ENCODE measurements around the gene NEDD4L.

NEDD4L gene

DNA sequence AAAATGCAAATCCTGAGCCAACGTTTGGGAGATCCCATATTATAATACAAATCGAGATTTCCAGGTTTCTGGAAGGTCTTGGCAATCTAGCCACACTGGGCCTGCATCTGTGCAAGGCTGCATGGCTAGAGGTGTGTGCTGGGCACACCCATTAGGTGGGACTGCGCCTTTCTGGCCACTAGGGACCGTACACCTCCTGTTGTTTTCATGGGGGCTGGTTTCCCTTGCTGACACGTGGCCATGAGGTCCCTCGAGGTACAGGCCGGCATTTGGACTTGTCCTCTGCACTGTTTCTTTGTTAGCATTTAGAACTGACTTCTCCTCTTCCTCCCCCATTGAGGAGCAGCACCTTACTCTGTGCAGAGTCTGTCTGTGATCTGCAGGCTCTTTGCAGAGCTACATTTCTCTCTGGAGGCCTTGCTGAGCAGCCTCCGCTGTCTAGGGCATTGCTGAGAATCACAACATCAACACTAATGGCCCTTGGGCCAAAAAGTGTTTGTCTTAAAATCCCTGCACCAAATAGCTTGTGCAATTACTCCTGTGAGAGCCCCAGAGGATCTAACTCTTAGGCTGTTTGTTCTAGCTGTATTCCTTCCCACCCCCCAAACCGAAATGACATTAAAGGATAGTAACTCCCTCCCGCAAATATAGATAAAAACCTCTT is 131.2 kb downstream of the NEDD4L start:
- DNase-seq (ENCODE audit: low read depth): no peak
- TF ChIP-seq, protein P1, sequence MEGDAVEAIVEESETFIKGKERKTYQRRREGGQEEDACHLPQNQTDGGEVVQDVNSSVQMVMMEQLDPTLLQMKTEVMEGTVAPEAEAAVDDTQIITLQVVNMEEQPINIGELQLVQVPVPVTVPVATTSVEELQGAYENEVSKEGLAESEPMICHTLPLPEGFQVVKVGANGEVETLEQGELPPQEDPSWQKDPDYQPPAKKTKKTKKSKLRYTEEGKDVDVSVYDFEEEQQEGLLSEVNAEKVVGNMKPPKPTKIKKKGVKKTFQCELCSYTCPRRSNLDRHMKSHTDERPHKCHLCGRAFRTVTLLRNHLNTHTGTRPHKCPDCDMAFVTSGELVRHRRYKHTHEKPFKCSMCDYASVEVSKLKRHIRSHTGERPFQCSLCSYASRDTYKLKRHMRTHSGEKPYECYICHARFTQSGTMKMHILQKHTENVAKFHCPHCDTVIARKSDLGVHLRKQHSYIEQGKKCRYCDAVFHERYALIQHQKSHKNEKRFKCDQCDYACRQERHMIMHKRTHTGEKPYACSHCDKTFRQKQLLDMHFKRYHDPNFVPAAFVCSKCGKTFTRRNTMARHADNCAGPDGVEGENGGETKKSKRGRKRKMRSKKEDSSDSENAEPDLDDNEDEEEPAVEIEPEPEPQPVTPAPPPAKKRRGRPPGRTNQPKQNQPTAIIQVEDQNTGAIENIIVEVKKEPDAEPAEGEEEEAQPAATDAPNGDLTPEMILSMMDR (IDR thresholded peaks at IDR 0.05; ENCODE audit: low read depth, low read length, missing control alignments): peak; percentile 41
- no peak overlapping the region for H3K4me3 ChIP-seq (ENCODE audit: low read depth, low read length)

DNA sequence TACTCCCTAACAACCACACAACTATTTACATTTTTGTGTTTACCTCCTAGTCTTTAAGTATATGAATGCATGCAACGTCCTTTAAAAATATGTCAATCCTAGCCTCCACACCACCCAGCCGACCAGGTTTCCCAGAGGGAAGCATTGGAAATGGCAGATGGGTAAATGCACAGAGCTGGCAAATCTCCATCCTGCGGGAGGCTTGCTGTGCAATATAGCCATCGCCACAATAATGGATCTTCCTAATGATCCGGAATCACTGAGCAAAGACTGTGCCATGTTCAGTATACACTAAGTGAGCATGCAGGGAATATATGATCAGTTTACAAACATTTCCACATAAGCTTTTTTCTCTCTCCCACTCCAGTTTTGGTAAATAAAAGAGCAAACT is 131.8 kb downstream of the NEDD4L start:
- no peak for DNase-seq (ENCODE audit: low read depth)
- TF ChIP-seq, protein P1 (IDR thresholded peaks at IDR 0.05; ENCODE audit: low read depth, low read length, missing control alignments): no peak
- H3K4me3 ChIP-seq (ENCODE audit: low read depth, low read length): no peak overlapping the region

DNA sequence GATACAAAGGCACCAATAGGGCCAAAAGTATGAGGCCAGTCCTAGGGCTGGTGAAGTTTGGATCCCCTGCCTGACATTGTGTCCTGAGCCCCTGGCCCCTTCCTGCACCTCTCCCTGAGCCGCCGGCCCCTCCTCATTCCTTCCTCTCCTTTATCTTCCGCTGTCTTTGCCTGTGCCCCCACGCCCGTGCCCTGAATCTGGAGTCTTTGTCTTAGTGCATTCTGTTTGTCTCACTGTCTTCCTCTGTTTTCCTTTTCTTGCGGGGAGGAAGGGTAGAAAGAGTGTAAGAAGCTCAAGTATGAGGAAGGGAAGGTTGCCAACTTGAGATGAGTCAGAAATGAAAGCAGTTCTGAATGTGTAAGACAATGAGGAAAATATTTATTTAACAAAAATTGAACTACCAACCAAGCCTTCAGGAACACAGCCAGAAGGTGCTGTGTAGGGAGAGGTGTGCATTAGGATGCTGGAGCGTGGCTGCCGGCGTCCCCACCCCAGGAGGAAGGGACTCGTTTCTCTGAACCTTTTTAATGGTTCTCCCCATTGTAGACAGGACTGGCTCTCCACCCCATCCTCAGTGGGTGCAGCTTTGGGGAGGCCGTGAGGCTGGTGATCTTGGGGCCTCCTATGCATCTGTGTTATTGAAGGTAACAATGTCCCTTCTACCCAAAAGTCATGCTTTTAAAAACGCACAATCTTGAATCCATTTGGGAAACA is 133.1 kb downstream of the NEDD4L start:
- no peak overlapping the region for H3K4me3 ChIP-seq (ENCODE audit: low read depth, low read length)
- no peak for DNase-seq (ENCODE audit: low read depth)
- TF ChIP-seq, protein P1 (IDR thresholded peaks at IDR 0.05; ENCODE audit: low read depth, low read length, missing control alignments): no peak

DNA sequence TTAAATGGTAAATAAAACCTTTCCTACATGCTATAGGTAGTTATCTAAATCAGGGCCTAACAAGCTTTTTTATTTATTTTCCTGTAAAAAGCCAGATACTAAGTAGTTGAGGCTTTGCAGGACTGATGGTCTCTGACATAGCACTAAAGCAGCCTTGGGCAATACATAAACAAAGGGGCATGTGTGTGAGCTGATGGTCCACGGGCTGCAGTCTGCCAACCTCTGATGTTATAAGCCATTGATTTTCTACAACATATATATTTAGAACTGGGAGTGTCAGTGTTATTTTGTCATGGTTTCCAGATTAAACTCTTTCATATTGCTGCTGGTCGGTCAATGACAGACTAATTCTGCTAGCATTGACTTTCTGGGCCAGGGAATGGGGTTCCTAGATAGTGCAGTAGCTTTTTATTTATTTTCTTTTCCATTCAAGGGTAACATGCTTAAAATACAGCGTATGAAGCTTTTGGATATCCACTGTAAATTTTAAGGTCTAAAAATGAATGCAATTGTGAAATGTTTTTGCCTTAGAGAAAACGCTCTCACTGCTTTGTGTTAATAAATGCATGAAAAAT is 134.0 kb downstream of the NEDD4L start:
- TF ChIP-seq, protein P1 (IDR thresholded peaks at IDR 0.05; ENCODE audit: low read depth, low read length, missing control alignments): no peak
- no peak overlapping the region for H3K4me3 ChIP-seq (ENCODE audit: low read depth, low read length)
- DNase-seq (ENCODE audit: low read depth): no peak

DNA sequence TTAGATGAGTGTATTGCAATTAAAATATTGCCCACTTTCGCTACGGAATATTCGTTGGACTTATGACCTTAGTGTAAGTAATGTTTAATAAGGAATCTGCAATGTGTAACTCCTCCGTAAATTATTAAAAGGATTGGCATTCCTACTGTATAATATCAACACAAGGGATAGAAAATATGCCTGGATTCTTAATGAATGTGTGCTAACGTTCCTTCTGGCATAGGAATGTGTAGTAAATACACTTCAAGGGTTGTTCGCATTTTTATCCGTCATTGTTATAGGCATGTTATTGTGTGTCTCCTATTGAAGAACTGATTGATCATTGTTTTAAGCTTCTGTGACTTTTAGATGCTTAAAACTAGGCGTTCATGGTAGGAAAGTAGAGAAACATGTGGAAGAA is 134.5 kb downstream of the NEDD4L start:
- no peak overlapping the region for H3K4me3 ChIP-seq (ENCODE audit: low read depth, low read length)
- TF ChIP-seq, protein P1 (IDR thresholded peaks at IDR 0.05; ENCODE audit: low read depth, low read length, missing control alignments): no peak
- DNase-seq (ENCODE audit: low read depth): no peak

DNA sequence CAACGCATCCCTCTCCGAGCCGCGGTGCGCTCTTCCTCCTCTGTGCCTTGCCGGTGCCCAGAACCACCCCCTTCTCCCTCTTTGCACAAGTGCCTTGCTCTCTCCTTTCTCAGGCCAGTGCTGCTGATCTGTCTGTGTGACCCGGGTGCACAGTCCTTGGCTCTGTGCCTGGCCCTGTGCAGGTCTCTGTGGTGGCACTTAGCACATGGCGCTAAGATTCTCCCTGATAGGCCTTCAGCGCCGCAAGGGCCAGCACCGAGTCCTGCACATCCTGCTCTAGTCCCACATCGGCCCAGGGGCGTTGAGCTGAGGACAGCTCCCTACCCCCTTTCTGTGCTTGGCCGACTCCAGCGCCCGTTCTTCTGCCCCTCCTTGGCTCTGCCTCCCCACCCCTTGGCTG is 136.1 kb downstream of the NEDD4L start:
- TF ChIP-seq, protein P1 (IDR thresholded peaks at IDR 0.05; ENCODE audit: low read depth, low read length, missing control alignments): no peak
- DNase-seq (ENCODE audit: low read depth): no peak

More for the DNA sequence above, 136.1 kb downstream of the NEDD4L start:
- no peak overlapping the region for H3K4me3 ChIP-seq (ENCODE audit: low read depth, low read length)
